ENCODE measurements around the gene ATL2. TPM values are rescaled to one million over a fixed set of nuclear protein-coding genes. Genes with fewer than 3 reads are reported as not detected.

ATL2 gene
- total RNA-seq, 2 donors from 2014 or later = 43.6 to 62.6 TPM

- no peak for ATAC-seq
Measured at GRCh38 chr2:38394041-38394440, 17.0 kb upstream of the ATL2 start.

GRCh38 chr2:38390947-38391346 lies 13.9 kb upstream of the ATL2 start:
- ATAC-seq (no peak), DNase-seq (no peak)
- no peaks in the 10 kb centered on the region for H3K36me3 ChIP-seq (replicated peaks in 1 of 2; ENCODE audit: insufficient read depth in 1 of 2, low read depth in 2 of 2)
- H3K27me3 ChIP-seq = no peaks in the 10 kb centered on the region
- TF ChIP-seq POLR2A (IDR thresholded peaks at IDR 0.05) = no peak
- TF ChIP-seq, protein P1, sequence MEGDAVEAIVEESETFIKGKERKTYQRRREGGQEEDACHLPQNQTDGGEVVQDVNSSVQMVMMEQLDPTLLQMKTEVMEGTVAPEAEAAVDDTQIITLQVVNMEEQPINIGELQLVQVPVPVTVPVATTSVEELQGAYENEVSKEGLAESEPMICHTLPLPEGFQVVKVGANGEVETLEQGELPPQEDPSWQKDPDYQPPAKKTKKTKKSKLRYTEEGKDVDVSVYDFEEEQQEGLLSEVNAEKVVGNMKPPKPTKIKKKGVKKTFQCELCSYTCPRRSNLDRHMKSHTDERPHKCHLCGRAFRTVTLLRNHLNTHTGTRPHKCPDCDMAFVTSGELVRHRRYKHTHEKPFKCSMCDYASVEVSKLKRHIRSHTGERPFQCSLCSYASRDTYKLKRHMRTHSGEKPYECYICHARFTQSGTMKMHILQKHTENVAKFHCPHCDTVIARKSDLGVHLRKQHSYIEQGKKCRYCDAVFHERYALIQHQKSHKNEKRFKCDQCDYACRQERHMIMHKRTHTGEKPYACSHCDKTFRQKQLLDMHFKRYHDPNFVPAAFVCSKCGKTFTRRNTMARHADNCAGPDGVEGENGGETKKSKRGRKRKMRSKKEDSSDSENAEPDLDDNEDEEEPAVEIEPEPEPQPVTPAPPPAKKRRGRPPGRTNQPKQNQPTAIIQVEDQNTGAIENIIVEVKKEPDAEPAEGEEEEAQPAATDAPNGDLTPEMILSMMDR (IDR thresholded peaks at IDR 0.05) = no peak
- WGBS, 2 donors = 70 to 72% methylated on average over 3 of the region's 3 CpGs
- intact Hi-C loops (cut with DNase I) = no loop called here
- H3K4me3 ChIP-seq = no peak overlapping the region
- H3K4me1 ChIP-seq = no peaks in the 10 kb centered on the region
- no peak overlapping the region for H3K27ac ChIP-seq
- H3K9me3 ChIP-seq = no peaks in the 10 kb centered on the region

More at GRCh38 chr2:38394041-38394440, 17.0 kb upstream of the ATL2 start:
- Histone ChIP-seq H3K9me3 (no peaks in the 10 kb centered on the region), H3K27me3 (no peaks in the 10 kb centered on the region), H3K27ac (no peak overlapping the region), H3K36me3 (replicated peaks in 1 of 2; ENCODE audit: insufficient read depth in 1 of 2, low read depth in 2 of 2) (no peaks in the 10 kb centered on the region), H3K4me3 (no peak overlapping the region), H3K4me1 (no peaks in the 10 kb centered on the region)
- whole genome bisulfite sequencing, 2 donors = 83 to 89% methylated on average over 2 of the region's 2 CpGs
- no peak for DNase-seq
- TF ChIP-seq, protein P1 (IDR thresholded peaks at IDR 0.05) = no peak
- TF ChIP-seq POLR2A (IDR thresholded peaks at IDR 0.05) = no peak
- intact Hi-C loops (cut with DNase I) = no loop called here

GRCh38 chr2:38387887-38388286 lies 10.8 kb upstream of the ATL2 start:
- DNase-seq (no peak), ATAC-seq (no peak)
- H3K4me3 ChIP-seq = no peak overlapping the region
- H3K9me3 ChIP-seq = no peaks in the 10 kb centered on the region
- no peaks in the 10 kb centered on the region for H3K36me3 ChIP-seq (replicated peaks in 1 of 2; ENCODE audit: insufficient read depth in 1 of 2, low read depth in 2 of 2)
- intact Hi-C loops (cut with DNase I) = no loop called here
- 76 to 85% methylated on average over 4 of the region's 4 CpGs for WGBS, 2 donors
- no peak overlapping the region for H3K27ac ChIP-seq
- H3K4me1 ChIP-seq = no peaks in the 10 kb centered on the region
- no peak for TF ChIP-seq POLR2A (IDR thresholded peaks at IDR 0.05)
- TF ChIP-seq, protein P1 (IDR thresholded peaks at IDR 0.05) = no peak
- no peaks in the 10 kb centered on the region for H3K27me3 ChIP-seq

DNA sequence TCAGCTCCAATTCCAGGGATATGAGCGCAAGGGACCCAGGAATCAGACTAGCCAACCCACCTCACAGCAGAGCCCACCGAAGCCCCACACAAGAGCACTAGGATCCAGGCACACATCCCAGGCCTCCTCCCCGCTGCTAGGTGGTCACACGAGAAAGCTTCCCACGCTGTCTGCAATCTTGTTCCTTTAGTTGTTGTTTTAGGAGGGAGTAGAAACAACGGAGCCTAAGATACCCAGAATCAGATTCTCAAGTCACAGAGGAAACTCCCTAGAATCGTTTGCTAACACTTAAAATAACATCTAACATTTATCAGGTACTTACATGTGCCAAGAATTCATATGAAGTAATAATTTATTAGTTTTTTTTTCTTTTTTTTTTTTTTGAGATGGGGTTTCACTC lies 9.7 kb upstream of the ATL2 start:
- no peak for TF ChIP-seq POLR2A (IDR thresholded peaks at IDR 0.05)
- TF ChIP-seq, protein P1 (IDR thresholded peaks at IDR 0.05) = no peak
- H3K27ac ChIP-seq = no peak overlapping the region
- H3K36me3 ChIP-seq (replicated peaks in 1 of 2; ENCODE audit: insufficient read depth in 1 of 2, low read depth in 2 of 2) = no peaks in the 10 kb centered on the region
- no peak for ATAC-seq
- H3K4me3 ChIP-seq = no peak overlapping the region
- no peaks in the 10 kb centered on the region for H3K4me1 ChIP-seq
- DNase-seq = no peak
- 69 to 72% methylated on average over 6 to 7 of the region's 7 CpGs for WGBS, 2 donors
- H3K9me3 ChIP-seq = no peaks in the 10 kb centered on the region
- no peaks in the 10 kb centered on the region for H3K27me3 ChIP-seq
- intact Hi-C loops (cut with DNase I) = no loop called here

GRCh38 chr2:38386377-38386776 lies 9.3 kb upstream of the ATL2 start:
- DNase-seq = no peak
- Histone ChIP-seq H3K27me3 (no peaks in the 10 kb centered on the region), H3K36me3 (replicated peaks in 1 of 2; ENCODE audit: insufficient read depth in 1 of 2, low read depth in 2 of 2) (no peaks in the 10 kb centered on the region), H3K27ac (no peak overlapping the region), H3K9me3 (no peaks in the 10 kb centered on the region), H3K4me1 (no peaks in the 10 kb centered on the region), H3K4me3 (no peak overlapping the region)
- ATAC-seq = no peak
- TF ChIP-seq, protein P1 (IDR thresholded peaks at IDR 0.05) = no peak
- TF ChIP-seq POLR2A (IDR thresholded peaks at IDR 0.05) = no peak
- WGBS, 2 donors = 82 to 93% methylated on average over 2 of the region's 2 CpGs
- intact Hi-C loops (cut with DNase I) = no loop called here
